Medulla oblongata (tissue), 1 donor: ENCODE measurements around the gene KRTDAP.

Source experiments
- DNase-seq: peaks from one replicate; pipeline ENCODE4 v3.0.0-alpha.2; 2015; ENCODE audit errors: extremely low spot score

Gene KRTDAP

DNA sequence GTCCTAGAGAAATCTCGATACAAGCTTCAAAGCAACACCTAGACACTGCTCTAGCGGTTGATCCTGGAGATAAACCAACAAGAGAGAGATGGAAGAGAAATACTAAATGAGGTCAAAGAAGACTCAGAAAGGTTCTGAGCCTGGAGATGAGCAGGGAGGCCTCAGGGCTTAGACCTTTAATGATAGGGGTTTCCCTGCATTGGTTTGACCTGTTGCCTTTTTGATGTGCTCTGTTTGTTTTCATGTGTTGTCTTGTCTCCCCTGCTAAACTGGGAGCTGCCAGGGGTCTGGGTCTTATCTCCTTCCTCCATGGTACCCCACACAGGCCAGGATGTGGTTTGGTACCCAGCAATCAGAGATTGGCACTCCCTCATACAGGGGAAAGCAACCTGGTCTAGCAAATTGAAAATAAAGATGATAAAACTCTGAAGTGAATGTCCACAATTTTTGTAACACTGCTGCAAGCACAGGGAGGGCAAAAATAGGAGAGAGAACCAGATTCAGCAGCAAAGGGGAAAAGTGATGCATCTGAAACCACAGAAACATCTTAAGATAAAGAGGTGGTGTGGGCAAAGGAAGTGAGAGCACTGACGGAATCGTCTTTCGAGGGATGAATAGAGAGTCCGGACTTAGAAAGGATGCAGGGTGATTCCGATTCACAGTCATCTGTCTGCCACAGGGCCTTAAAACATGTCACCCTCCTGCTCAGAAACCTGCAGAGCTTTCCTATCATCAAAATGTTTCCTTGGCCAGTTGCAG lies 38.7 kb downstream of the KRTDAP start:
- no peak for DNase-seq

DNA sequence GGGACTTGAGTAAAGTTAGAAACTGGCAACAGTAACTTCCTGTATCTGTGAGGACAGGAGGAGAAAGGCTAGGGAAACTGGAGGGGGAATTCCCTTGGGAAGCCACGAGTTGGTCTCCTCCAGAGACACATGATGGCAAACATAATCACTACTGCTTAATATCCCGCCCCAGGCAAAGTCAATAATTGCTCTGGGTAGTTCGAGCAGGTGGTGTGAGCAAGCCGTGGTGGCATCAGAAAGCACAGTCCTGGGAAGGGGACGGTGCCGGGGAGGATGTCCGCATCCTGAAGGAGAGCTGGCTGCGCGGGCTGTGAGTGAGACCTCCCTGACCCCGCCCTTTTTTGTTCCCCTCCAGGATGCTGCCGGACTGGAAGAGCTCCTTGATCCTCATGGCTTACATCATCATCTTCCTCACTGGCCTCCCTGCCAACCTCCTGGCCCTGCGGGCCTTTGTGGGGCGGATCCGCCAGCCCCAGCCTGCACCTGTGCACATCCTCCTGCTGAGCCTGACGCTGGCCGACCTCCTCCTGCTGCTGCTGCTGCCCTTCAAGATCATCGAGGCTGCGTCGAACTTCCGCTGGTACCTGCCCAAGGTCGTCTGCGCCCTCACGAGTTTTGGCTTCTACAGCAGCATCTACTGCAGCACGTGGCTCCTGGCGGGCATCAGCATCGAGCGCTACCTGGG lies 40.8 kb downstream of the KRTDAP start:
- no peak for DNase-seq

GRCh38 chr19:35447606-35448469 lies 42.4 kb downstream of the KRTDAP start, which contains the start of gene FFAR2:
TSS of gene FFAR2 (plus strand) at chr19:35448257. CDS start at chr19:35449715, 1,458 bp downstream.
- DNase-seq: no peak

- DNase-seq: no peak
These were observed 44.3 kb downstream of the KRTDAP start for GRCh38 chr19:35445826-35446593.

DNA sequence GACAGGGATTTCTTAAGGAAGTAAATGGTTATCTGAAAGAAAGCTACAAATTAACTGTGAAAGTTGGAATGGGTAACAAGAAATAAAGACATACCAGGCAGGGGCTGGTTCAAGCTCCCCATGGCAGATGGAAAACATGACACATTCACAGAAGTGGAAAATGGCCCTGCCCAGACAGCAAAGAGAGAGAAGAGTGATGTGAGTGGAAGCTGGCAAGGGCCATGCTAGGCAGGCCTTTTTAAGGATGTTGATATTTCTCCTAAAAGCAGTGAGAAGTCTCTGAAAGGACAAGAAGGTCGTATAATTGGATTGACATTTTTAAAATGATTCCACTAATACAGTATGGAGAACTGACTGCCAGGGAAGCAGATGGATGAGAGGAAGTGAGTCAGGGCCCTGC lies 45.5 kb downstream of the KRTDAP start:
- no peak for DNase-seq

DNA sequence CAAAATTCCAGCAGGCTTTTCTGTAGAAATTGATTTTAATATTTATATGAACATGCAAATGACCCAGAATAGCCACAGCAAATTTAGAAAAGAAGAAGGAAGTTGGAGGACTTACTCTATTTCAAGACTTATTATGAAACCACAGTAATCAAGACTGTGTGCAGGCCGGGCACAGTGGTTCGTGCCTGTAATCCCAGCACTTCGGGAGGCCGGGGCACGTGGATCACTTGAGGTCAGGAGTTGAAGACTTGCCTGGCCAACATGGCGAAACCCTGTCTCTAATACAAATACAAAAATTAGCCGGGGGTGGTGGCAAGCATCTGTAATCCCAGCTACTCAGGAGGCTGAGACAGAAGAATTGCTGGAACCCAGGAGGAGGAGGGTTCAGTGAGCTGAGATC lies 48.2 kb downstream of the KRTDAP start:
- no peak for DNase-seq

- no peak for DNase-seq
These were observed 50.3 kb downstream of the KRTDAP start for GRCh38 chr19:35439921-35440320.

- DNase-seq: no peak
These were observed 51.7 kb downstream of the KRTDAP start for GRCh38 chr19:35438527-35438926.

GRCh38 chr19:35438096-35438495 lies 52.2 kb downstream of the KRTDAP start:
- DNase-seq: no peak

- DNase-seq: no peak
These were observed 52.8 kb downstream of the KRTDAP start for GRCh38 chr19:35437406-35437951.
